ENCODE data around the gene GALNT5.

DNA sequence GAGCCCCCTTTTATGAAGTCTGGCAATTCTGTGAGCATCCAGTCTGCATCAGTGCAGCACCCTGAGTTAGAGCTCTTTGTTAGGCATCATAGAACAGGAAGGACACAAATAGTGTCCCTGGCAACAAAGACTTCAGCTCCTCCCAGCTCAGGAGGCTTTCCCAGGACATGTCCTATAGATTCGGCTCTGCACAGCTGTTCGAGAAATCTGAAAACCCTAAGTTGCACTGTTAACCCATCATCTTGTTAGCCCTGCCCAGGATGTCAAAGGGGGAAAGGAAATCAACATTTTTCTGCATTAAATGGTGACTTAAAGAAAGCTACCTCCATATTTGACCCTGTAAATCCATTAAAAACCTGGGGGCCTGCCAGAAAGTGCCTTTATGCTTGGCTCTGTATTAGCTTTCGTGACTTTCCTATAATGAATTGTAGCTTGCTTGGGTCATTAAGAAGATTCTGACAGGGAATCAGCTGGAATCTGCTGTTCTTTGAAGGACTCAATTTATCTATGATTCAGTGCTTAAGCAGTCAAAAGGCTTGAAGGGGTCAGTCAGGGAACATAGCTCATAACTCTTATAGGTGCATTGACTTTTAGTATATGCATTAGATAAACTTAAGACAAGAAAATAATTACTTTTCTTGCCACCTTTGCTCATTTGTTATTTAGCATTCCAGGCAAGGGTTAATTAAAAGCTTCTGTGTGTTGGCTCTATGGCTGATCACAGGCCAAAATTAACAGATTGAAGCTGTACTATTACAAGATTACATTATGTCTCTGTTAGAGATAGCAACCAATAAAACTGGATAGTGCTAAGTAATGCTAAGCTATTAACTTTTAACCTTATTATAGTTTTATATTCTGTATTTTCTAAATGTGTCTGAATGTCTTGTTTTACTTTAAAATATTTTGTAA is 47.6 kb downstream of the GALNT5 start:
- no peak for TF ChIP-seq POLR2AphosphoS5 (IDR thresholded peaks at IDR 0.05)
- no peak for TF ChIP-seq CTCF (IDR thresholded peaks at IDR 0.05)

Measured in sigmoid colon (tissue), 4 donors.